Stimulated activated CD4-positive, alpha-beta T cell treated with anti-CD3 and anti-CD28 coated beads, Interleukin-1b, Interleukin-23, amount 100 ng/mL, for 48 hours (primary cell): Measurements from ENCODE around the gene YPEL4.

Source experiments
- DNase-seq: peaks from one replicate; pipeline ENCODE4 v3.0.0-alpha.2; 2020

YPEL4 gene

DNA sequence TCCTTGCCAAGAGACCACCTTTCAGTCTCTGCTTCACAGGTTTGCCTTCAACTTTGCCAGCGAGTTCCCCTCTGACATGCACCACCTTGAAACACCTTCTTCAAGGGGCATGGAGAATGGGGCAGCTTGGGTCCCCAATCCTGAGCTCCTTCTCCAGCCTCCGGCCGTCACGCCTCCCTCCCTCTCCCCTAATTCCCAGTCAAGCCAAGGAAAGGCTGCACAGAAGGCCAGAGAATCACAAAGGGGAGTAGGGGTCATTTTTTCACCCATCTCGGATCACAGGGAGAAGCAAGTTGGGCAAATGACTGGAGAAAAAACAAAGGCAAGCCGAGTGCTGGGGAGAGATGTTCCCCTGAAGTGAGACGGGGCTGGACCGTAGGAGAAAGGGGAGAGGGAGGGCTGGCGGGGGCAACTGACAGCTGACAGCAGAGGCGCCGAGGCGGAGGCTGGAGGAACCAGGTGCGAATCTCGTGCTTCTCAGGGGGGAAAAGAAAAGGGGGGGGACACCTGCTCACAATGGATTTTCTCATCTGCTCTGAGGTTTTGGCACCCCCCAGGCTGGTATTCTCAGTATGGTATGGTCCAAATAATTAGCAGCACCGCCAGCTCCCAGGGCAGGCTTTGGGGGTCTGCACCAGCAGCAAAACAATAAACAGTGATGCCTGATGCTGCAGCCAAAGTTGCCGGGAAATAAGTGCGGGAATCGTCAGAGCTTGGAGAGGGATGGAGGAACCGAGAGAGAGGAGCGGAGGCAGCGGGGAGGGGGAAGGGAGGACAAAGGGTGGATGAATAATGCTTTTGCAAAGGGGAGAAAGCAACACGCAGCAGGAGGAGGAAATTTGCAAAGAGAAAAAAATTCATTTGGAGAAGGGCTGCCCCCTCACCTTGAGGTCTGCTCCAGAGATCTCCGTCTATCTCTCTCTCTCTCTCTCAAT is 644 bp downstream of the YPEL4 start:
- no peak for DNase-seq

DNA sequence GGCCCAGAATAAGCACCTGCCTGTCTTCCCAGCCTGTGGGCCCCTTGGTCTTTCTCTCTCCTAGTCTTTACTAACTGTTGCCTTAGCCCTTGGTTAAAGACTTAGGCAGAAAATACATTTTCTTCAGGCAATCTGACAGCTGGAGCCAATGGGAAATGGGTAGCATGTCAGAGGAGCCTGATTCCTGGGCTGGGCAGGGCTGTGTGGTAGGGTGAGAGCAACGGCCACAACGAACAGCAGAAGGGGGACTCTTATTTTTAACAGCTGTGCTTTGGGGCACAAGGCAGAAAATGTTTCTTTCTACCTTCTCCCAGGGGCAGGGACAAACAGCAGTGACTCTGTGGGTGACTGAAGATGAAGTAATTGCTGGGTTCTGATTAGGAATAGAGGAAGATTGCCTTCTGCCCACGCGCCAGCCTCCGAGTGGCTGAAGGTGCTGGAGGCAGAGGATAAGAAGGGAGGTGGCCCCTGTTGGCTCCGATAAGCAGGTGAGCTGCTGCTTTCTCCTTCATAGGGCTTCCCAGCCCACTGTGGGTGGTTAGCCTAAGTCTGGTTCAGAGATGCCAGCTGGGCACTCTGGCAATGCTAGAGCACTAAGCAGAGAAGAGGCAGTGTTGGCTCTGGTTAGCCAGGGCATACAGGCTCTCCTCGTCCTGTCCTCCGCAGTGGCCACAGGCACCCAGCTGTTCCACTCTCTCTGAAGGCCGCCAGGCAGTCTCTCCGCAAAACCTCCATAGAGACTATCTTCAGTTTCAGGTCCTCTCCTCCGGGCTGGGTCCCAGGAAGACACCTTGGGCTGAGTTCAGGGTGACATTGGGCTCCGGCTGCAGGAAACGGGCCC is 1.5 kb downstream of the YPEL4 start:
- DNase-seq = no peak

DNA sequence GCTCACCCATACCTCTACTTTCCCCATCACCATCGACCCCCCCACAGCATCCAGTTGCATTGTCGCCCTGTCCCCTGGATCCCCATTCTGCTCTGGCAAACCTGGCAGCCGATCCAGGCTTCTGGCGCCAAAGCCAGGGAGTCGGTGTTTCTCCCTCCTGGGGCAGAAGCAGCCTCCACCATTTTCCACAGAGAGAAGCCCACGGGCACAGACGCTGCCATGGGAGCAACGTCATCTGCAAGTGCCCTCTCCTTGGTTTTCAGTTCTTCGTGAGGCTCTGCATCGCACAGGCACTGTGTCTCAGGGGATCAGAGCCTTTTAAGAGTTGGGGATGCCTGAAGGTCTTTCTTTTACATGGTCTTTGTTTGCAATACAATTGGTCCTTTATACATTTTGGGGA is 2.3 kb downstream of the YPEL4 start:
- no peak for DNase-seq

DNA sequence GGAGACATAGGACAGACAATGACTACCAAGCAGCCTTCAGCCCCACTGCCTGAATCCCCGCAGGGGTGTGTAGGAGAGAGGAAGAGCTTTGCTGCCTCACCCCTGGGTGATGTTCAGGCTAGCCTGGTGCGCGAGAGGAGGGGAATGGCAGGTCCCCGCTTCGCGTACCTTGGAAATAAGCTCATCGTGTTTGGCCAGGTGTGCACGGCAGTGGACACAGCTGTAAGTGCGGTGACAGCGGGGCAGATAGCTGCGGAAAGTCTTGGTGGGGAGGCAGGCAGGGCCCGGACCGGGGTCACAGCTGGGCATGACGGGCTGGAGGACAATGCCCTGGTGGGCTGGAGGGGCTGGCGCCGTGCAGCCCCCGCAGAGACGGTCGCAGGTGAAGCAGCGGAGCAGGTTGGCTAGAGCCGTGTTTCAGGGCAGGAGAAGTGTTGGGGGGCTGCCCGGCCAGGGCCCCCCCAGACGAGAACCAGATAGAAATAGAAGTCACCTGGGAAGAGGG is 2.9 kb downstream of the YPEL4 start:
- DNase-seq = no peak

DNA sequence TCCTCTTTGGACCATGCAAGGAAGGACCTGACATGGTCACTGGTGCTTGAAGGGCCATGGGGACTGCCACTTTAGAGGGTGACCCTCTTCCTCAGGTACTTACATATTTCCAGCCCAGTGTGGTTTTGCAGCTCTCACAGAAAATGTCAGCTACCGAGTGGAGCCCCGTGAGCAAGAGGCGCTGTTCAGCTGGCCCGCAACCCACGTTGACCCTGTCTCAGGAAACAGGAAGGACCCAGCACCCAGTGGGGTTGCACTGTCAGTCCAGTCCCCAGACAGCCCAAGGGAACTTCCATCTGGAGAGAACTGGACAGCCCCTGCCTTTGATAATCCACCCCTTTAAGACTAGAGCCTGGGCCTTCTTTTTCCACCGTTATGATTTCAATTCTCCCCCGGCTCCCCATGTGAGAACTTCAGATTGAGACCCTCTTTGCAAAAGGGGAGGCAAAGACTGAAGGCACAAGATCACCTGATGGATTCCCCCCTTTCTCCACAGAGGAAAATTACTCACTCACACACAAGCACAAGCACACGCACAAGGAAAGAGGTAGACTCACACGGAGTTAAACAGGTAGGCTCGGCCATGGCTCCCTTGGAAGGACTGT is 3.4 kb downstream of the YPEL4 start:
- no peak for DNase-seq

DNA sequence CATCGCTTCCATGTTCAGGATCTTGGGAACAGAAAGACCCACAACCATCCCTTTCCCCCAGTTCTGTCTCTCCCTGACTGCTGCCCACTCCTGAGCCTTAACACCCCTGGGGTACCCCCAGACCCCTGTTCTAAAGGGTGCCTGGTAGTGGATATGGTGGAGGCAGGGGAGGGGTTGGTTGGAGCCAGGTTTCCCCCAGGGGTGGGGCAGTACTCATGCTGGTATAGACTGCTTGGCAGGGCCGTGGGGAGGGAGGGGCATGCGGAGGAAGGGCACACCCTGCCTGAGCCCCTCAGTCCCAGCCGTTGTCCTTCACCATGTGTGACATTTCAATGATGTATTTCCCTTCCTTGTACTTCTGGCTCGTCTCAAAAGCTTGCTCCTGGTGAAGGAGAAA is 4.0 kb downstream of the YPEL4 start:
- no peak for DNase-seq

DNA sequence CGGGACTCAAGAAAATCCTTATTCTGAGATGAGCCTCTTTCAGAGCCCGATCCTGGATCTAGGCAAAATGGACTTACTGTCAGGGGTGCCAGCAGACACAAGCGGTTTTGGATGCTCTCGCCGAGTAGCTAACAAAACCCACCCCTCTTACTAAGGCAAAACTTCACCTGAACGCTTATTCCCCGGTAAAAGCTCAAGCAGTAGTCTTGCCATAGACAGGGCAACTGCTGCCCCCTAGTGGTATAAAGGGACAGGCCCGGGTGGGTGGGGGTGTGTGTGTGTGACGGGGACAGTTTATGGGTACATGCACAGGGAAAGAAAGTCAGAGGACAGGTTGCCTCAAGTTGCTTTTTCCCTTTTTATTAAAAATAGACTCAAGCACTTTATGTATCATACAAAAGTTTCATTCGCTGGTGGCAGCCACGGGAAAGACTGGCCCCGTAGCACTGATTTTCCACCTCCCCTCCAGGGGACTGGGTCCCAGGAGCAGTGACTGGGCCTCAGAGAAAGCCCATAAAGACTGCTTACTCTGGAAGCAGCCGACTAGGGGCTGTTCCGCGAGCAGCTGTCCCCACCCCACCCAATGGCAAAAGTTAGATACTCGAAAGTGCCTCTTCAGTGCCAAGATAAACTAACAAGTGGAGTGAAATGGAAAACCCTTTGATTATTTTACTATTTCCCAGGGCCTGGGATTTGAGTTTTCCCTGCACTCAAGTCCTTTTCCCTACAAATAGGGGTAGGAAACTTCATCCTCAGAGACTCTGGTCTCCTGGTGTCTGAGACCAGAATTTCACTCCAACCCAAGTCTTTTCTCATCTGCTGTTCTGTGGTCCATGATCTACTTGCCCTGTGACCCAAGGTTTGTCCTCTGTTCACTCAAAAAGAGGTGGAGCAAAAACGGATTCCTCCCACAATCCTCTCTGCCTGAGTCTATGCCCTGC is 4.7 kb downstream of the YPEL4 start:
- peak; percentile 88 for DNase-seq

DNA sequence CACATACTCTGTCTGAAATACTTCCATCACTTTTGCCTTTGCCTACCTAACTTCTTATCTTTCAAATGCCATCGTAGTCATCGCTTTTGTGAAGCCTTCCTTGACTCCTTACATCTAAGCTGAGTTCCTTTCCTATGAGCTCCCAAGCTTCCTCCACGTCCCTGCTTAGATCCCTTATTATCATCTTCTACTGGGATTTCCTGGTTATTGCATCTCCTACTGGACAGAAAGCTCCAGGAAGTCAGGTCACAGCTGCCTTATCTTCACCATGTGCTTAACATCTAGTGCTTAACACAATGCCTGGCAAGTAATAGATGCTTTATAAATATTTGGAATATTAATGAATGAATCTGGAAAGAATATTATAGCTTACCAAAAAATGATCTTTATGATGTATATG is 5.9 kb downstream of the YPEL4 start:
- no peak for DNase-seq

DNA sequence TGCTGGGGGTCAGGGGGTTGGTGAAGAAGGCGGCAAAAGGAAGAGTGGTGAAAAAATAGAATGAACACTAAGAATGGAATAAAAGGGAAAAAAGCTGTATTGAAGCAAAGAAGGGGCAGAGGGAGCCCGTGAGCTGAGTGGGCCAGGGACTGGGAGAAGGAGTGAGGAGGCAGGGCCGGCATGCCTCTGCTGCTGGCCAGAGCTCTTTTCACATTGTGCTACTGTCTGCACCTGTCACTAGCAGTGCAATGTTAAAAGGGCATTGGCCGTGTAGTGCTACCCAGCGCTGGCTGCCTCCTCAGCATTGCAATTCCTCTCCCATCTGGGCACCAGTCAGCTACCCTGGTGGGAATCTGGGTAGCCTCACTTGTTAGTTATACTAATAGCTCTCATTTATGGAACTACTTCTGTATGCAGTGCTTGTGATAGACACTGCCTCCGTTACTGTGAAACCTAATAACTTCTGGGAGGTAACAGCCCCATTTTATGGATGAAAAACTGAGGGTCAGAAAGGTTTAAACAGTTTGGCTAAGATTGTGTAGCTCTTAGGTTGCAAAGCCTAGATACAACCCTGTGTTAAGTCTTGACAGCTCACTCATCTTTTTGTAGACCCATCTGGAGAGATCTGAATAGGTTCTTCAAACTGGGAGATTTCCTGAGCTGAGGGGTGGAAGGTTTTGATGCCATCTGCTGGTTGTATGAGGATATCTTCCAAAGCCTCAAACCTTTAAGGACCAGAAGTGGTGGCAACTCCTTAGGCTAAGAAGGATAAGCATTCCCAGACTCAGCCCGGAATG is 8.5 kb downstream of the YPEL4 start:
- no peak for DNase-seq

DNA sequence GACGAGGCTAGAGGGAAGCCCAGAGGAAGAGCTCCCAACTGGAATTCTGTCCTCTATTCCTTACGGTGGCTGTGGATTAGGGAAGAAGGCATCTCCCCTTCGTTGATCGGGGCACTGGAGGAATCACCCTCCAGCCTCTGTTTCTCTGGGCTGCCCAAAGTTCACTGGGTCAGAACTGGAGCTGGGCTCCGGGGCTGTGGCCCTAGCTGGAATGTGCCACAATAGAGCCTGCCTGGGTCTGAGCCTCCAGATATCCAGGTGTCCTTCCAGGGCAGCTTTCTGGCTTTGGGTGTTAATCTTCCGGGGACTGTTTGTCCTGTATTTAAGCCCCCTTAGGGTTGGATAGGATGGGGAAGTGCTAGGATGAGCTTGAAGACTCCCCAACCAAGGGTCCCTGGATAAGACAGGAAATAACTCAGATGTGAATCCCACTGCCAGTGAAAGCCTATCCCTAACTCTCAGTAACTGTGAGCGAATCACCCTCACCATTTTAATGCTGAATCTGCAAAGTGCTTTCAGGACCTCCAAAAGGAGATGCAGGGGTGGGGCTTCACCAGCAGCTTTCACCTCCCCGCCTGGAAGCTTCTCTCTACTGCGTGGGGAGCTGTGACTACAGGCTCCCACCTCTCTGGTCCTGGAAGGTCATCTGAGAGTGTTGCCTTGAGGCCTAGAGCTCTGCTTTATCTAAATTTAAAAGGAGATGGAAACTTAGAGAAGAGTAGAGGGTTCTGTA is 9.5 kb downstream of the YPEL4 start:
- DNase-seq = no peak

DNA sequence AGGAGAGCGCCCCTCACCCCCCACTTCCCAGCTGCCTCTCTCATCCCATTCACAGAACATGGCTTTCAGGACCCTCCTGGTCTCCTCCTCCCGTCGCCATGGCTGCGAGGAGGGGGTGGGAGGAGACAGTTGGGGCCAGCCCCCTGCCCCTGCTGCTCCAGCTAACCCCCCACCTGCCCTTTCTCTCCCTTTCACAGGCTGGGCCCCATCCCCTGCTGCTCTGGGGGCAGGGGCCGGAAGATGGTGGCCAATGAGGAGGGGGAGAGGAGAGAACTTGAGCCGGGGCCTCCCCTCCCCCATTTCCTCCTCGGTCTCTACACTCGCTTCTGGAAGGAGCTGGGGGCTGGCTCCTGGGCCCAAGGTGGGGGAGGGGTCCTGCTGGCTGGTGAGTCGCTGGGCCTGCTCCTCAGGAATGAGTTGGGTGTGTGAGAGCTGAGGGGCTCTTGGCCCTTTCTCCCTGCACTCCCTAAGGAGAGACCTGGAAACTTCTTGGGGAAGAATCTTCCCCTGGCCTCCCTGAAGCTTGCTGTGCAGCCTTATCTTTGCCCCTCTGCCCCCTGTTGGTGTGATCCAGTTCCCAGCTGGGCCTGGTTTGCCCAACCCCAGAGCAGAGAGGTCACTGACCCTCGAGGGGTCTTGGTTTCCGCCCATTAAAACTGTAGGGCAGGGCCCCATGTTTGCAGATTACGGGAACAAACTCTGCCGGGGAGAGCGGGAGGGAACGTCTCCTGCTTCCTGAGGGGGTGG is 10.2 kb downstream of the YPEL4 start:
- no peak for DNase-seq

DNA sequence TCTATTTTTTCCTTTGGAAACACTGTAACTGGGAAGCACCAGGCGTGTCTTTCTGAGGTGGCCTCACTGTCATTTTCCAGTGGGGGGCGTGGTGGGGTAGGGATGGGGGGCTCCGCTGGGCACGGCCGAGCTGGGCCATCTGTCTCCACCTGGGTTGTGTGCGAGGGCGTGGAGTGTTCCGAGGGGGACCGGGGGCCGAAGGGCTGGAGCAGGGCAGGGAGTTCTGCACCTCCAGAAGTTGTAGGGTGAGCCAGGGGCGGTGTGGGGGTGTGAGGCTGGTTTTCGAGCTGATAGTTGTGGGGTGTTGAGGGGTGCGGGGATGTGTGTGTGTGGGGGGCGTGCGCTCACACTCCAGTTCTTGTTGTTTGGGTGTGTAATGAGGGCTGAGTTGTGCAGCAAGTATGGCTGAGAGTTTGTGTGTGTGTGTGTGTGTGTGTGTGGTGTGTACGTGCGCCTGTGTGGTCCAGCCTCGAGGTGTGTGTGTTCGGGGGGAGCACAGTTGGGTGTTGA is 10.8 kb downstream of the YPEL4 start:
- no peak for DNase-seq

DNA sequence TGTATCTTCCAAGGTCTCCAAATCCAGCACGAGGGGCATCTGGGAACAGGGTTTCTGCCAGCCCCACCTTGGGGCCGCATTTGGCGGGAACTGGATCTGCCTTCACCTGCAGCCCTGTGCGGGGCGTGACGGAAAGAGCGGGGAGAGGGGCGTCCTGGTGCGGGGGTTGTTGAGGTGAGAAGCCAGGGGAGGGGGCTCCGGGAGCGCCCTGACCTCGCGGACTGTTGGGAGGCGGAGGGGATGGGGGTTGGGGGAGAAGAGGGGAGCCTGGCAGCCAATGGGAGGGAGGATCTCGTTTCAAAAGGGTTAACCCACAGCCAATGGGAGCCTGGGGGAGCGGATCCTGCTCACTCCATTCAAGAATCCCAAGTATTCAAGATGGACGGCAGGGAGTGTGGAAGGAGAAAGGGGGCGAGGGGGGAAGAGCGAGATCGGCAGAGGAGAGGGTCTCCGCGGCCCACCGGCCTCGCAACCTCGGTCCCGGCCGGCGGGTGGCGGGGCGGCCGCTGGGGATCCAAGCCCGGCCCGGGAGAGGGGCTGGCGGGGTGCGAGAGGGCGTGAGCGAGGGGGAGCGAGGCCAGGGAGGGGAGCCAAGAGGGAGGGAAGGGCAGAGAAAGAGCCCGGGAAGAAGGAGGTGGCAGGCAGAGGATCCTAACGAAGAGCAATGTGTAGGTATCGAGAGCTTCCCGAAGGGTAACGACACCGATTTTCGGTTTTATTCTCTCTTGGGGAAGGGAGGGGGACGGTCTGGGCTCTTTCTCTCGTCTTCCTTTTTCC is 11.5 kb downstream of the YPEL4 start:
- DNase-seq = no peak

DNA sequence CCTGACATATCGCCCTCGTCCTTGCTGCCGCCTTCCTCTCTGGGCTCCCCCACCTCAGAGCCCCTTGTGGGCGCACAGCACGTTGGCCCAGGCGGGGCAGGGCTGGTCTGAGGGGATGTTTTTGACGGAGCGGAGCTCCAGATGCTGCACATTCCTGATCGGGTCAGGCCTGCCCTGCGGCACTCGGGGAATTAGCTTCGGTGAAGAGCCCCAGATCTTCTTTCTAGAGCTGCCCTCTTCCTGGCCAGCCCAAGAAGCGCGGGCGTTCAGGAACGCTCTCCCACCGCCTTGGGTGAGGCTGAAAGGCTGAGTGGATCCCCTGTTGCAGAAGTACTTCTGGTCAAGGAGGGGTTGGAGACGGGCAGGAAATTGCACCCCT is 12.1 kb downstream of the YPEL4 start:
- DNase-seq = no peak

DNA sequence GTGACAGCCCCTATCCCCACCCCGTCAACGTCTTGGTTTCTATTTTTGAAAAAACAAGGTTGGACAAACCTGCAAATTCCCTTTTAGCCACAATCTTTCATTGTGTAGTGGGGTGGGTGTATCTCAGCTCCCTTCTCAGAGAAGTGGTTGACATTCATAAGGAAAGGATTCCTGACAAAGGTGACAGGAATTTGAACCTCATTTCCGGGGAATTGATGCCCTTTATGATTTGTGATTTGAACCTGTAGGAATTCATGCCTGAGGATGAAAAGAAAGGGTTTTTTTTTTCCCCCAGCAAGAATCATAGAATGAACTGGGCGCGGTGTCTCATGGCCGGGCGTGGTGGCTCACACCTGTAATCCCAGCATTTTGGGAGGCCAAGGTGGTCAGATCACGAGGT is 14.5 kb downstream of the YPEL4 start:
- DNase-seq = no peak

DNA sequence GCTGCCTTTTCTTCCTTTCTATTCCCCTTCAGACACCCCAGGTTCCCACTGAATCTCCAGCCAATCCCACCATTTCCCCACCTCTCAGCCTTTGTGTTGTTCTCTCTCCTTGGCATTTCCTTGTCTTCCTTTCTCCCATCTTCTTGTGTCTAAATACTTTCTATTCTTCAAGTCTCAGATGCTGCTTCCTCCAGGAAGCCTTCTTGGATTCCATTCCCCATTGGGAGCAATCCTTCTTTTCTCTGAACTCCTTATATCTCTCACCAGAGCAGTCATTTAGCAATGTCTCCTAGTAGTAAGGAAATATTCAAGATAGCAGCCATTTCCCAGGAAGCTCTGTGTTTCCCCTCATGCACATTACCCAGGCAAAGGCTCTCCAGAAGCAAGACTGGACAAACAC is 15.4 kb downstream of the YPEL4 start:
- DNase-seq = no peak

DNA sequence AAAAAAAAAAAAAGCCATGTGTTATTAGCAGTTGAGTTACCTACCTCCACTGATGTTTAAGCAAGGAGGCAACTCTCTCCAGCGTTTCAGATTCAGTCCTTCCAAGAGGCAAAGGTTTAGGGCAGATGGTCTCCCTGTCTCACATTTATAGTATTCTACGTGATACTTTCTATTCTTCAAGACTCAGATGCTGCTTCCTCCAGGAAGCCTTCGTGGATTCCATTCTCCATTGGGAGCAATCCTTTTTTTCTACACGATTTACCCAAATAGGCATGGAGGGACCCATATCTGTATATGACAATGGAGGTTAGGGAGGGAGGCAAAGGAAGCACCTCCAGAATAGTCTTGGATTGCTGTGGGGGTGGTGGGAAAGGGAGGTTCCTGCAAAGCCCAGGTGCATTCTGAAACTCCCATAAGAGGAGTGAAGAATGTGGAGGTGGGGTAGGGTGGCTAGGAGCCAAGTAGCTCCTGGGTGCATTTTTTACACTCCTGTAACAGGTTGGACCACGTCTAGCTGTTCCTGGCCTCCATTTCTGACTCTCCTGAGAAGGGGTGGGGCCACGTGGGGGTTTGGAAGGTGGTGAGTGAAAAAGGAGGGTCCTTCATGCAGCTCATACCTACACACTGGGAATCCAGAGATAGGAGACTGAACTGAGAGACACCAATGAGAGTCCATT is 16.2 kb downstream of the YPEL4 start:
- DNase-seq = no peak

DNA sequence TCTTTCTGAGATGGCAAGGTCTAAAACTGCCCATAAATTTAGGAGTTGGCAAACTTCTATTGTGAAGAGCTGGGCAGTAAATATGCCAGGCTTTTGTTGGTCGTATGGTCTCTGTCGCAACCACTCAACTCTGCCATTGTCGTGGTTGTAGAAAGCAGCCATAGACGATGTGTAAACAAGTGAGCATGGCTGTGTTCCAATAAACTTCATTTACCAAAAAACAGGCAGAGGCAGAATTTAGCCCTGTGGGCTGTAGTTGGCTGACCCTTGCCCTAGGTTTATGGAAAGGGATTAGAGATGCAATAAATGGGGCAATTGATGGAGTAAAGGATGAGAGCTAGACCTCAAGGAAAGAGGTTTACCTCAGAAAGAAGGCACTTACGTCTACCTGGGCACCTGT is 17.6 kb downstream of the YPEL4 start:
- DNase-seq = no peak
